ENCODE data around the gene RPL12.

The RPL12 gene

DNA sequence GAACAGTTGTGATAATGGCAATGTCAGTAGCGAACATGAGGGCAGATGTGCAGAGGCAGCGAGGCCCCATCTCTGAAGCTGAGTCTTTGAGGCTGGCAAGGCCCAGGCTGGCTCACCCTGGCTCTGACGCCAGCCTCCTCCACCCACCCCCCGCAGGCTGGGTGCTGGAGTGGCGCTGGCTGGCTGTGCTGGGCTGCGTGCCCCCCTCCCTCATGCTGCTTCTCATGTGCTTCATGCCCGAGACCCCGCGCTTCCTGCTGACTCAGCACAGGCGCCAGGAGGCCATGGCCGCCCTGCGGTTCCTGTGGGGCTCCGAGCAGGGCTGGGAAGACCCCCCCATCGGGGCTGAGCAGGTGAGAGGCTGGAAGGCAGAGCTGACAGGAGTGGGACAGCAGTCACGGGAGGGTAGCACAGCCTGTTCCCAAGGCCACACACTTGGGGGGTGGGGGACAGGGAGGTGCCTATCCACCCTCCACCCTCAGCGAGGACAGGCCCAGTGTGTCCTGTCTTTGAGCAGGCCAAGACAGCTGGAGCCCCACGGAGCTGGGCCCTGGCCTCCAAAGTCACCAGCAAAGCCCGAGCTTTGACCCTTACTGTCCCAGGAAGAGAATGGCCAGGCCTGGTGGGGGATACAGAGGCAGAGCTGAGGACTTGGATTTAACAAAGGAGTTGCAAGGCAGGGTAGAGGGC, 48.7 kb downstream of the RPL12 start:
- no peak for DNase-seq

DNA sequence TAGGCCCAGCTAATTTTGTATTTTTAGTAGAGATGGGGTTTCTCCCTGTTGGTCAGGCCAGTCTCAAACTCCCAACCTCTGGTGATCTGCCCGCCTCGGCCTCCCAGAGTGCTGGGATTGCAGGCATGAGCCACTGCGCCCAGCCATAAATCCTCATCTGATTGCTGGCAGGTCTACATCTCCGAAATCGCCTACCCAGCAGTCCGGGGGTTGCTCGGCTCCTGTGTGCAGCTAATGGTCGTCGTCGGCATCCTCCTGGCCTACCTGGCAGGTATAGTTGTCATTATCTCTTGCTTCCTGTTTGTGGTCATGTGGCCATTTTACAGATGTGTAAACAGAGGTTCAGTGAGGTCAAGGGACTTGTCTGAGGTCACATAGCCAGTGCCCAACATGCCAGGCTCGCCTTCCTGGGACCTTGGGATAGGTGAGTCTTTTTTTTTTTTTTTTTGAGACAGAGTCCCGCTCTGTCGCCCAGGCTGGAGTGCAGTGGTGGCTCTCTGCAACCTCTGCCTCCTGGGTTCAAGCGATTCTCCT, 51.4 kb downstream of the RPL12 start:
- DNase-seq, result no peak

DNA sequence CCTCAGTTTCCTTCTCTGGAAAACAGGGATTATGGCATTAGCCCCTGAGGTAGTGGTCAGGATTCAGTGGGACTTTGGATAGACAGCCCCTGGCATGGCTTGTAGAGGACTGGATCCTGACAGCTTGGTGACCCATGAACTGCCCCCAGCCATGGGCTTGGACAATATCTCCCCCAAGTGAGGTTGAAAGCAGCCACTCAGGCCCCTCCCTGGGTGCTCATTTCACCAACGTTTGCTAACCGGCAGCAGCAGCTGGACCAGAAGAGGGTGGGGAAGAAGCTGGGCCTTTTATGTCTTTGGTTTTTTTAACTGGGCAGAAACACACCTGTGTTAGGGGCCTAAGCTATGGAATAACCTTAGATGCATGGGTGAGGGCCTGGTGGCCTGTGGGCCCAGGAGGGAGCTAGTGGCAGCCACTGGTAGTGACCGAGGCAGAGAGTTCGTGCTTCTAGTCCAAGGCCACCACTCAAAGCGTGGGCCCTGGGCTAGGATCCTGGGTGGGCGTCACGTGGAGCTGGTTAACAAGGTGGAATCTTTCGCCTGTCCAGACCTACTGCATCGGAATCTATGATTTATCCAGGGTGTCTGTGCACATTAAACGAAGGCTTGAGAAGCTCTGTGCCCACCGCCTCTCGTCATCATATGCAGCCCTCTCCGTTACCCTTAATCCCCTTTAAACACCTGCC, 52.3 kb downstream of the RPL12 start:
- DNase-seq, result no peak

DNA sequence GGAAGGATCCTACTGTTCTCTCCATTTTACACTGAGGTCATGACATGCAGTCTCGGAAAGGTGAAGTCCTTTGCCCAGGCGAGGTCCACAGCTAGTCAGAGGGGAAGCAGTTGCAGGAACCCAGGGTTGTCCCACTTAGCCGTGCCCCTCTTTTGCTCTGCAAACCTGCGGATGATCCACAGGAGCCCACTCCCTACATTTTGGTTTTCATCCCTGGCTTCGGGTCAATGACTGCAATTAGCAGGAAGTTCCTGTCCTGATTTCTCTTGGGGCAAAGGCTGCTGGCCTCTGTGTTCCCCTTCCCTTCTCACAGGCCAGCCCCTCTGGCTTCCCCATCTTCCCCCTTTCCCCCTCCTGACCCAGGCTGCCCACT, 52.9 kb downstream of the RPL12 start:
- no peak for DNase-seq
